ENCODE results near the gene TEKT1.
"Not testable (repeated sequence)": the region's sequence is repeated elsewhere in the genome, so short reads cannot be mapped to it uniquely, and the experiment has no call there.

TEKT1 gene

DNA sequence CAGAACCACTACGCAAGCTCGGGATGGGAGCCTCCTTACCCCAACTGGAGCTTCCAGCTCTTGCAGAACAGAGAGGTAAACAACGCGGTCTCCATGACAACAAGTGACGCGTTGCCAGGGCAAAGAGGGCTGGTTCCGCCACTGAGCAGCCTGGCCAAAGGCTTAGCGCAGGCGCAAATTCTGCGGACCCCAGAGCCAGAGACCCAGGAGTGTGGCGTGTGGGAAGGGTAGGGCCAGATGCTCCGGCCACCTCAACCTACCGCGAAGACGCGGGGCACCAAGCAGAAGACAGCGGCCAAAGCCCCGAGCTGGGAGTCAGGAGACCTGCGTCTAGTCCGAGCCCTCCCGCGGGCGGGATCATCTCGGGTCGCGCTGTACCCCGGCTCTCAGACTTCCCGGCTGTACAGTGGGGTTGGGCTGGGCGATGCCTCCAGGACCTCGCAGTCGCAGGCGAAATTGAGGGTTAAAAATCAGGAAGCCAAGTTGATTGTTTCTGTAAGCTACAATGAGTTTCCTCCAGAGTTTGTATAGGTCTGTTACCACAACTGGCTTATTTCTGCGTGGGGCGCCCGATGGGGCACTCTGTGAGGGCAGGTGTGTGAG is at the start of gene TEKT1:
TEKT1 (minus strand) TSS at position 69 of the 603 bp plus-strand sequence. CDS start 1,353 bp downstream, outside the sequence.
- DNase-seq (ENCODE audit: low read depth) = peak; percentile 36

DNA sequence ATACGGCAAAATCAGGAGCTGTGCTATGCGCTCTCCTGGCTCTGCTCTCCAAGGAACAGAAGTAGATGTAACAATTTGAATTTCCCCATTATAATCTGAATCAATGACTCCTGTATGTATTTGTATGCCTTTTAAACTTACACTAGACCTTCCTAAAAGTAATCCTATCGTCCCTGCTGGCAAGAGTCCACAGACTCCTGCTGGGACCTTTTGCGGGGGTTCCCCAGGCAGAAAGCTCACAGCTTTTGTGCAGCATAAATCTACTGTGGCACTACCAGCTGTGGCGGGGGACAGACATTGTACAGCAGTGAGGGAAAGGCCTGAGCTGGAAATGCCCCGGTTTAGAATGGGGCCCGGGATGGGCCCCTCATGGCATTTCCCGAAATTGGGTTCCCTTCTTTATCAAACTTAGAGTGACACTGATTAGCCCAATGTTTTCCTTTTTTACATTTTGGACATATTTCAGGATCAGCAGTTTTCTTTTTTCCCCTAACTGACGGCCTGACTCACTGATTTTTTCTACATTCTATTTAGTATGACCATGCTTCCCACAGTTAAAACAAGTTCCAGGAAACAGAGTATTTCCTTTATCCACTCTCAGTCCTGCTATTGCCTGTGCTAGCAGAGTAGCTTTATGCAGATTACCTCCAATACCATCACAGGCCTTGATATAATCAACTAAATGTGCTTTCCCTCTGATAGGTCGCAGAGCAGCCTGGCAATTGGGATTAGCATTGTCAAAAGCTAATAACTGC is 47.9 kb upstream of the TEKT1 start:
- not testable (repeated sequence) for DNase-seq (ENCODE audit: low read depth)

DNA sequence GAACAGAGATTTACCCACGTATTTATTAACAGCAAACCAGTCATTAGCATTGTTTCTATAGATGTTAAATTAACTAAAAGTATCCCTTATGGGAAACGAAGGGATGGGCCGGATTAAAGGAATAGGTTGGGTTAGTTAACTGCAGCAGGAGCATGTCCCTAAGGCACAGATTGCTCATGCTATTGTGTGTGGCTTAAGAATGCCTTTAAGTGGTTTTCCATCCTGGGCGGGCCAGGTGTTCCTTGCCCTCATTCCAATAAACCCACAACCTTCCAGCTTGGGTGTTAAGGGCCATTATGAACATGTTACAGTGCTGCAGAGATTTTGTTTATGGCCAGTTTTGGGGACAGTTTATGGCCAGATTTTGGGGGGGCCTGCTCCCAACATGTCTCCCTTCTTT is 43.7 kb upstream of the TEKT1 start:
- DNase-seq (ENCODE audit: low read depth) = not testable (repeated sequence)

DNA sequence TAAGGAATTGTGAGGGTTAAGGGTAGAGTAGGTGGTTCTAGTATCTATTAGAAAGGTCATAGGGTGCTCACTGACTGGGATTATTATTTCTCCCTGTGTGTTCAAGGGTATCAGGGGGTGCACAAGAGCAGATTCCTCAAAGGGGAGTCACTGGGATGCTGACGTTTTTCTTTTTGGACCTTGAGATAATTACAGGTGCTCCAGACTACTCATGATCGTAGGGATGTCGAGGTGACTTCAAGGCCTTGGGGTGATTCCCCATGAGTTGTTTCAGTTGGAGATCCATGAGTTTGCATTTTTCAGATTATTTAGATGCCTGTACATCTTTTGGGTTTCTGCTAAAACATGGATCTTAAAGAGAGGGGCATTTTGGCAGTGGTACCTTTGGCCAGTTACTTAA is 41.4 kb upstream of the TEKT1 start:
- no peak for DNase-seq (ENCODE audit: low read depth)

DNA sequence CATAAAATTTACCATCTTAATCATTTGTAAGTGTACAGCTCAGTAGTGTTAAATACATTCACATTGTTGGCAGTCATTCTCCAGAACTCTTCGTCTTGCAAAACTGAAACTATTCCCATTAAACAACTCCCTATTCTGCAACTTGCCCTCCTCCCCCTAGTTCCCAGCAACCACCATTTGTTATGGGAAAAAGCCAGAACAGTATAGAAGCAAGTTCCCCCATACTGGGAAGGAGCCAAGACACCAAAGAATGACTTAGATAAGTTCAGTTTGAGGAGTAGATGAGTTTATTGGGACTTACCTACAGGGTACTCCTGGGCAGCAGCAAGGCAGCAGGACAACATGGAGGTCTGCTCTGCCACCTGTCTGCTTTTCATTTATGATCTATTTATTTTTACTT is 39.3 kb upstream of the TEKT1 start:
- no peak for DNase-seq (ENCODE audit: low read depth)

DNA sequence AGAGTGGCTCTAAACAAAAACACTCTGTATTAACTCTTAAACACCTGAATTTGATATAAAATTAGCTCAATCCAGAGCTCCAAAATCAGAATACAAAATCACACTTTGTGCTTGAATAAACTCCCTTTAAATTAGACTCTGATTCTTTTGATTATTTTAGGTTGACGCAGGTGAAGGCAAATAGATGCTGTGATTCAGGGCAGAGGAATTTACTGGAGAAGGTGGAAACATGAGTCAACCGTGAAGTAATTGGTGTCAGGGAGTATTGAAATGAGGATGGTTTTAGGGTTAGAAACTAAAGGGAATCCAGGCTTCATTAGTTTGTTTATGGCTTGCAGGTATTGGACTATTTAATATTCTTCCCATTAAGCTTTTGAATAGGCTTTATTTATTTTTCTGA is 37.1 kb upstream of the TEKT1 start:
- DNase-seq (ENCODE audit: low read depth) = no peak

DNA sequence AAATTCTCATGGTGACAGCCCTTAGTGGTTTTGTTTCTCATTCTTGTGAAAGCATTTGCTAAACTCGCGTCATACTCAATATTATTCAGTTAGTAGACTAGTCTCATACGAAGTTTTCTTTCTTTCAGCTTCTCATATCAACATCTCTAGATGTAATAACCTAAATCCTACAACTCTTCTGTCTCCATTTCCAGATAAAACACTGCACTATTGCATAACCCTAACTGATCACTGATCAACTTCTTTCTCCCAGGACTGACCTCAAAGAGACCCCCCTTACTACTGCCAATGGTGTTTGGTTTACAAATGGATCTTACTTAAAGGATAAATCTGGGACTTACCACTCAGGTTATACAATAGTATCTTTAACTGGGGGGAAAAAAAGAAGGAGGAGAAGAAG is 36.3 kb upstream of the TEKT1 start:
- no peak for DNase-seq (ENCODE audit: low read depth)

GRCh38 chr17:6862825-6863224 is 31.3 kb upstream of the TEKT1 start:
- no peak for DNase-seq (ENCODE audit: low read depth)

- no peak for DNase-seq (ENCODE audit: low read depth)
Observed at GRCh38 chr17:6862122-6862521, 30.6 kb upstream of the TEKT1 start.

DNA sequence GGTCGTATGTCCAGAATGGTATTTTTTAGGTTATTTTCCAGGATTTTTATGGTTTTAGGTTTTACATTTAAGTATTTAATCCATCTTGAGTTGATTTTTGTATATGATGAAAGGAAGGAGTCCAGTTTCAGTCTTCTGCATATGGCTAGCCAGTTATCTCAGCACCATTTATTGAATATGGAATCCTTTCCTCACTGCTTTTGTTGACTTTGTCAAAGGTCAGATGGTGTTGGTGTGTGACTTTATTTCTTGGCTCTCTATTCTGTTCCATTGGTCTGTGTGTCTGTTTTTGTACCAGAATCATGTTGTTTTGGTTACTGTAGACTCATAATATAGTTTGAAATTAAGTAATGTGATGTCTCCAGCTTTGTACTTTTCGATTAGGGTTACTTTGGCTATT is 26.4 kb upstream of the TEKT1 start:
- DNase-seq (ENCODE audit: low read depth) = no peak

DNA sequence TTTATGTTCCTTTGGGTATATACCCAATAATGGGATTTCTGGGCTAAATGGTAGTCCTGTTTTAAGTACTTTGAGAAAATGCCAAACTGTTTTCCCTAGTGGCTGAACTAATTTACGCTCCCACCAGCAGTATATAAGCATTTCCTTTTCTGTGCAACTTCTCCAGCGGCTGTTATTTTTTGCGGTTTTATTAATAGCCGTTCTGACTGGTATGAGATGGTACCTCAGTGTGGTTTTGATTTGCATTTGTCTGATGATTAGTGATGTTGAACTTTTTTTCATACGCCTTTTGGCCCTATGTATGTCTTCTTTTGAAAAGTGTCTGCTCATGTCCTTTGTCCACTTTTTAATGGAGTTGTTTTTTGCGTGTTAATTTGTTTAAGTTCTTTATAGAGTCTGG is 25.8 kb upstream of the TEKT1 start:
- no peak for DNase-seq (ENCODE audit: low read depth)

DNA sequence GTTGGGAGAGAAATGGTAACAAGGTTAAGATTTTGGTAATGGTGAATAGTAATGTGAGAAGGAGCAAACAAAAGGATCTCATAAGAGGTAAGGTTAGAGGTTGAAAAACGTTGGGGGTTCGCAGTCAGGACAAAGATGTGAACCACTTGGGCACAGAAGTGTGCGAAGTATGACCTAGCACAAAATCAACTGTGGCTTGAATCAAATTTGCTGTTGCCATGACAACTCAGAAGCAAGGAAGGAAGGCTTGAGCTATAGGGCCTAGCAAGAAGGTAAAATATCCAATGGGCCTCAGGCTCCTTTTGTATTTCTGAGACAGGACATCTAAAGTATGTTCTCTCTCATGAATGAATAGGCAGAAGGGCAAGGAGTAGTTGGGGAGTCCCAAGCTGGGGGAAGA is 24.5 kb upstream of the TEKT1 start:
- DNase-seq (ENCODE audit: low read depth) = no peak

DNA sequence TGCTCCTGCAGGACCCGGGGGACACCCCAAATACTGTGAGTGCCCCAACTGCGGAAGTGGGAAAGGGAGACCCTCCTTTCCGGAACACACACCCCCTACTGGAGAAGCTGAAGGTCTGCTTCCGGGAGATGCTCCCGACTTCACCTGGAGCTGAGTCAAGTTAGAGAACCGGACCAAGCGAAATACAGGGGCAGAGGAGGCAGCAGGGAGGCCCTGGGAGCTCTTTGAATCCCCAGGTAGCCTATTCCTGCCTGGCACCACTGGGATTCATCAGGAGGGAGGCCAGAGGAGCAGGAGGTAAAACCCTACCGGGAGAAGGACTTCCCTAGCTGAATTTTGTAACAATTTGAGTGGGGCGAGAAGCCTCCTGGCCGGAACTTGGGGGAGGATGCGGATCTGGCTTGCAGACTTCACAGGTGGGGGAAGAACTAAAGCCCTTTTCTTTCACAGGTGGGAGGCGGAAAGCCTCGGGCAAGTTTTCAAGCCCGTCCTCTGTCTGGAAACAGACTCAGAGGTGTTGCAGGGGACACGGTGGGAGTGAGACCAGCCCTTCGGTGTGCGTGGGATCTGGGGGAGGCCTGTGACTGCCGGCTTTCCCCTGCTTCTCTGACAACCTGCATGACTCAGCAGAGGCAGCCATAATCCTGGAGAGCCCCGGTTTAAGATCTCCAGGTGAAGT is 22.4 kb upstream of the TEKT1 start:
- DNase-seq (ENCODE audit: low read depth) = no peak

DNA sequence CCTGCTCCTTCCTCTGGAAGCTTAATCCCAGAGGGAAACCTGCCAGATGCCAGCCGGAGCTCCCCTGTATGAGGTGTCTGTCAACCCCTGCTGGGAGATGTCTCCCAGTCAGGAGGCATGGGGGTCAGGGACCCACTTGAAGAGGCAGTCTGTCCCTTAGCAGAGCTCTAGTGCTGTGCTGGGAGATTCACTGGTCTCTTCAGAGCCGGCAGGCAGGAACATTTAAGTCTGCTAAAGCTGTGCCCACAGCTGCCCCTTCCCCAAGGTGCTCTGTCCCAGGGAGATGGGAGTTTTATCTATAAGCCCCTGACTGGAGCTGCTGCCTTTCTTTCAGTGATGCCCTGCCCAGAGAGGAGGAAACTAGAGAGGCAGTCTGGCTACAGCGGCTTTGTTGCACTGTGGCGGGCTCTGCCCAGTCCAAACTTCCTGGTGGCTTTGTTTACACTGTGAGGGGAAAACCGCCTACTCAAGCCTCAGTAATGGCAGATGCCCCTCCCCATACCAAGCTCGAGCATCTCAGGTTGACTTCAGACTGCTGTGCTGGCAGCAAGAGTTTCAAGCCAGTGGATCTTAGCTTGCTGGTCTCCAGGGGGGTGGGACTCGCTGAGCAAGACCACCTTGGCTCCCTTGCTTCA is 17.1 kb upstream of the TEKT1 start:
- not testable (repeated sequence) for DNase-seq (ENCODE audit: low read depth)

- DNase-seq (ENCODE audit: low read depth) = not testable (repeated sequence)
Observed at GRCh38 chr17:6846138-6846537, 14.6 kb upstream of the TEKT1 start.

GRCh38 chr17:6844406-6844805 is 12.9 kb upstream of the TEKT1 start:
- not testable (repeated sequence) for DNase-seq (ENCODE audit: low read depth)

- no peak for DNase-seq (ENCODE audit: low read depth)
Observed at GRCh38 chr17:6843241-6843880, 11.8 kb upstream of the TEKT1 start.

DNA sequence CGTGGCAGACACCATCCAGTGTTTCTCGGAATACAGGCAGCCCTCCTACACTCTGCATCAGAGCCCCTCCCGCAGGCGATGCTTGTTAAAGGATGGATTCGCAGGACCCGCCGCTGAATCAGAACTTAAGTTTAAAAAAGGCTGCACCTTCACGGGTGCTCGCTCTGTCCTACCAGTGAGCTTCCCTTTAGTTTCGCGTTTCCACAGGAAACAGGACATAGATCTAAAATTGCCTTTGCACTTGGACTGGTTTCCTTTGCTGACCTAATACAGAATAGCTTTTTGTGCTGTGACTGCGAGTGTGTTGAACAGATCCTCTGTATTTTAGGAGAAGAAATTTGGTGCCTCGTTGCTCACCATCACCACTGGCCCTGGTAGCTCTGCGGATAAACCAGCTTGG is 10.2 kb upstream of the TEKT1 start:
- not testable (repeated sequence) for DNase-seq (ENCODE audit: low read depth)

DNA sequence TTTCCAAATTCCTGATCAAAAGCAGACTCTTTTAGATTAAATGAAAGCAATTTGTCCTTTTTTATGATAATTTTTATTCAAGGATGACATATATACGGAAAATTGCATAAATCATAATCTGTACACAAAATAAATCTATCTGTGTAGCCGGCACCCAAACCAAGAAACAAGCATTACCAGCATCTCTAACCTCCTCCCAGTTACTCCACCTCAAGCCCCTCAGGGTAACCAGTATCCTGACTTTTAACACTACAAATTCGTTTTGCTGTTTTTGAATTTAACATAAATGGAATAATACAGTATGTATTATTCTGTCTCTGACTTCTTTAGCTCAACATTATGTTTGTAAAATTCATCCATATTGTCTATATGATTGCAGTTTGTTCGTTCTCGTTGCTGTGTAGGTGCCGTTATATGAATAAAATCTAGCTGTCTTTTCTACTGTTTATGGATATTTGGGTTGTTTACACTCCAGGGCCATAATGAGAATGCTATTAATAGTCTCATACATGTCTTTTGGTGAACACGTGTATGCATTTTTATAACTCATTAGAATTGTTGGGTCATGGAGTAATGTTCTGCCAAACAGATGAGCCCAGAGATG is 1.0 kb downstream of the TEKT1 start:
- no peak for DNase-seq (ENCODE audit: low read depth)

GRCh38 chr17:6823011-6823442 is 8.5 kb downstream of the TEKT1 start:
- no peak for DNase-seq (ENCODE audit: low read depth)

DNA sequence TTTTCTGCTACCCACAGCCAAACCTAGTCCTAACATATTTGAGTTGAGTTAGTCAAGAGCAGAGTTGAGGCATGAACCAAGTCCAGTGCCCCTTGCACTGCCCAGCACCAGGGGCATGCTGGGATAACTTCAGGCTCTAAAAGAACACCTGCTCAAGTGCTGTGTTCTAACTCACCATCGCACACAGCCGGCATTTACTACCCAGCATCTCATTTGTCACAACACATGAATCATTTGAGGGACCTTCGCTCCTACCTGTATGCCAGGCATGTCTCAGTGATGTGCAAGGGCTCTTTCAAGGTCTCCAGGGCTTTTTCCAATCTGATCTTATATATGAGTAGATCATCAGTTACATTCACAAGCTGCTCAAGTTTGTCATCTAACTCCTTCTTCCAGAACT is 12.6 kb downstream of the TEKT1 start:
- no peak for DNase-seq (ENCODE audit: low read depth)

GRCh38 chr17:6816368-6816767 is 15.2 kb downstream of the TEKT1 start:
- DNase-seq (ENCODE audit: low read depth) = not testable (repeated sequence)
